NCI-H510A treated with DMSO at 0.1 percent for 48 hours (cell line): ENCODE data around the gene NR2C2AP.
A peak's percentile ranks its signal among the peaks of the same experiment; 100 is the strongest.
"Not testable (repeated sequence)": the region's sequence is repeated elsewhere in the genome, so short reads cannot be mapped to it uniquely, and the experiment has no call there.

Experiments
- DNase-seq: peaks from one replicate; lab custom pipeline; 2025; lab: John Stamatoyannopoulos, UW

NR2C2AP gene, protein sequence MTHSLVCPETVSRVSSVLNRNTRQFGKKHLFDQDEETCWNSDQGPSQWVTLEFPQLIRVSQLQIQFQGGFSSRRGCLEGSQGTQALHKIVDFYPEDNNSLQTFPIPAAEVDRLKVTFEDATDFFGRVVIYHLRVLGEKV

DNA sequence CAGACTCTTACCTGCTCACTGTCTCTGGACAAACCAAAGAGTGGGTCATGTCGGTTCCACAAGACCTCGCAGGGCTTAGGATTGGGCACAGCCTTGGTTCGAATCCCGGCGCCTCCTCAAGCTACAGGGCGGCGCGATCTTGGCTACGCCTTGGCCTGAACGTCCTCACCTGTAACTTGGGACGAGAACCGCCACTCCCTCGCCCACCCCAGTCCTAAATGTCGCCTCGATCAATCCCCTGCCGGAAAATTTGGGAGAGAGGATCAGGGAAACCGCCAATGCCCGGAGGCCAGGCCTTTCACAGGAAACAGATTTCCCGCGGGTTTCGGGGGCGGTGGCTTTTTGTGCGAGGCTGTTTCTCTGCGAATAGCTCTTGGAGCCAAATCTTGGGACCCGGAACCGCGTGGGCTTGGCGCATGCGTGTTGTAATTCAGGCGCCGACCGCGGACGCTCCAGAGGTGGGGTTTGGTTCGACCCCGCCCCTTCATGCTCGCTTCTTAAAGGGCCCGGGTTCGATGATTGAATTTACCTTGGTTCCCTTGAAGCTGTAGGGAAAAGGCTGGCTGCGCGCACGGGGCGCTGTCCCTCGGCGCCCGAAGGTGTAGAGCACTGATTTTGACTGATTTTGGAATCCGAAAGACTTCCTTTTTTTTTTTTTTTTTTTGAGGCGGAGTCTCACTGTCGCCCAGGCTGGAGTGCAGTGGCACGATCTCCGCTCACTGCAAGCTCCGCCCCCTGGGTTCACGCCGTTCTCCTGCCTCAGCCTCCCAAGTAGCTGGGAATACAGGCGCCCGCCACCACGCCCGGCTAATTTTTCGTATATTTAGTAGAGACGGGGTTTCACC lies at the start of gene NR2C2AP:
Gene NR2C2AP, minus strand, starts transcription at position 403 of the 845 bp plus-strand sequence. Its CDS starts 354 bp downstream, at position 49.
- peak; percentile 91 for DNase-seq

DNA sequence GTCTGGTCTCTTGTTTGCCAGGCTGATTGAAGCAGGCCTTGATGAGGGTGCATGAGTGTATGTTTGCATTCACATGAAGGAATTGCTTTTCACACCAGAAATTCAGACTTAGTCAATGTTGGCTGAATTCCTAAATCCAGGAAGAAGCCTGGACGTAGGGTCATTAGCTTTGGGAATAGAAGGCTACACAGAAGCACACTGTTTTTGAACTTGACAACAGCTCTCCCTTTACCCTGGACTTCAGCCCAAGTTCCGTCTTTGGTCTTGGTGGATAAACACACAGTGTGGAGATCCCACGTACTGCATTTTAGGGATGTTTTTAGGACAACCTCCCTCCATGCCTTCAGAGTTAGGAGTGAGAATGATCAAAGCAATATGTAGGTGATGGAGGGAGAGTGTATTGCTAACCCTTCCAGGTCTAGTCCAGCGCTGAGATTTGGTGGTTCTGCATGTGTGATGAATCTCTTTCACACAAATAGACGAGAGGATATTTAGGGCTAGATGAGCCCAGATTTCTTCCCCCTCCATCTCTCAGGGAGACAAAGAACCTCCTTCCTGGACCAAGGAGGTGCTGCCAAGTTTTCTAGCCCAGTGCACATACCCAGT lies 47.1 kb upstream of the NR2C2AP start:
- no peak for DNase-seq

DNA sequence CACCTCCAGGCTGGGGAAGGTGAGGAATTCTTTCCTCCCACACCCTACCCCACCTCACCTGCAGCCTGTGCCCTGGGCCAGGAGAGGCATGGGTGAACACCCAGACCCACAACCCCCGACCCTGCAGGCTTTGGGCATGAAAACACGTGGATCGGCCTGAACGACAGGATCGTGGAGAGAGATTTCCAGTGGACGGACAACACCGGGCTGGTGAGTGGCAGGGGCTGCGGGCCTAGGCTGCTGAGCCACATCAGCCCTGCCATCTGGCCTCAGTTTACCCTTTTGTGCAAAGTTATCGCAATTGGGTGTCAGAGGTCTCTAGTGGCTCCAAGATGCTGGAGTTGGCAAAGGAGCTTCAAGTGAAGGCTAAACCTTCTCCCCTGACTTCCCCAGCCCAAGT lies 37.3 kb upstream of the NR2C2AP start:
- DNase-seq = no peak

DNA sequence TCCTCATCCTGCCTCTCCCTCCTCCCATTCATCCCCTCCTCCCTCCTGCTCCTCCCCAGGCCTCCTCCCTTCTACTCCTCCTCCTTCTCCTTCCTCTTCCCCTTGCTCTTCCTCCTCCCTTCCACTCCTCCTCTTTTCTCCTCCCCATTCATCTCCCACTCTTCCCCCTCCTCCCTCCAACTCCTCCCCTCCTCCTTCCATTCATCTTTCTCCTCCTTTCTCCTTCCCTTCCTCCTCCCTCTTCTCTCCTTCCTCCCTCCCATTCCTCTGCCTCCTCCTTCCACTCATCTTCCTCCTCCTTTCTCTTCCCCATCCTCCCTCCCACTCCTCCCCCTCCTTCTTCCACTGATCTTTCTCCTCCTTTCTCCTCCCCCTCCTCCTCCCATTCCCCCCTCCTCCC lies 36.5 kb upstream of the NR2C2AP start:
- DNase-seq = no peak

DNA sequence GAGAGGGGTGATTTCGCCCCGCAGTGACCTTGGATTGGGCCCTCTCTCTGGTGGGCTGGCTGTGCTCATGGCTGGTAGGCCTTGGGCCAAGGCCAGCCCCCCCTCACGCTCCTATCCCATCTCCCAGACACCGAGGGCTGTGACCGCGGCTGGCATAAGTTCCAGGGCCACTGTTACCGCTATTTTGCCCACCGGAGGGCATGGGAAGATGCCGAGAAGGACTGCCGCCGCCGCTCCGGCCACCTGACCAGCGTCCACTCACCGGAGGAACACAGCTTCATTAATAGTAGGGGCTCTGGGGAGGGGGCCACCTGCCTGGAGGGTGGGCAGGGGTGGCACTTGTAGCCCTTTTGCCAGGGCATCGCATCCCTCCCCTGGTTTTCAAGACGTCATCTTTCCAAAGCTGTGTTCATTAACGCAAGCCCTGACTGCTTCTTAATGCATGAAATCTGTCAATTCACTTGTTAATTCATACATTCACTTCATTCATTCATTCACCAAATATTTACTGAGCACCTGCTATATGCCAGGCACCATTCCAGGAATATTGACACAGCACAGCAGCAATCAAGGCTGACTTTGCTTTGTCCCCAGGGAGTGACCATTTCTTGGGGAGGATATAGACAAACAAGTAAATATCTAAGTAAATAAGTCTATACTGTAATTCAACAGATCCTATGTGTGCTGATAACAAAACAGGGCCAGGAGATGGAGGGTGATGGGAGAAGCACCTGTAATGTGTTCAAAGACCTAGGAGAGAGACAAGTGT lies 35.1 kb upstream of the NR2C2AP start:
- DNase-seq = no peak

DNA sequence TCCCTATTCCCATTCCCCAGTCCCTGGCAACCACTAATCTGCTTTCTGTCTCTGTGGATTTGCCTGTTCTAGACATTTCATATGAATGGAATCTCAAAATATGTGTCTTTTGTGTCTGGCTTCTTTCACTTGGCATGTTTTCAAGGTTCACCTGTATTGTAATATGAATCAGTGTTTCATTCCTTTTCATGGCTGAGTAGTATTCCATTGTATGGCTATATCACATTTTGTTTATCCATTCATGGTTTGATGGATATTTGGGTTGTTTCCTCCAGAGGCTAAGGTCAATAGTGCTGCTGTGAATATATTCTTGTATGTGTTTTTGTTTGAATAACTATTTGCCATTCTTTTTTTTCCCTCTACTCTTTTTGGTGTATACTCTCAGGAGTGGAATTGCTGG lies 33.0 kb upstream of the NR2C2AP start:
- DNase-seq = no peak

DNA sequence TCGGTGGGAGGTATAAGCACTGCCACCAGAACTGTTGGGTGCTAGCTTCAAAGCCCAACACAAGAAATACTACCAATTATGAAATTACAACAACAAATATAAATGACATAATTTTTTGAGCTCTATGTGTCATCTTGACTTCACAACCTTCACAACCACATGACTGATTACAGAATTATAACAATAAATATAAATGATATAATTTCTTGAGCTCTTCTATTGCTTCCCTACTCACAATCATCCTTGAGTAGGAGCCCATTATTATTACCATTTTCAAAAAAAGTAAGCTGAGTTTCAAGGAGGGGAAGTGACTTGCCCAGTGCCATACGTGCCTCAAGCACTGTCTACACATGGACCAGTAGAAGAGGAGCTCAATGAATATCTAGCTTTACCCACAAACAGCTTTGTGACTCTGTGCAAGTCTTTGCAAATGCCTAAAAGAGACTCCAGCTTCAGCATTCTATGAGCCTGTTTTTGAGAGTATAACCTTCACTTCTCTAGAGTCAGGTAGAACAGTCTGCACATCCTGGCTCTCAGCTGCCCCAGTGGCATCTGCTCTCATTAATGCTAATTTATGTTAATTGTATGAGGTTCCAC lies 31.1 kb upstream of the NR2C2AP start:
- no peak for DNase-seq

DNA sequence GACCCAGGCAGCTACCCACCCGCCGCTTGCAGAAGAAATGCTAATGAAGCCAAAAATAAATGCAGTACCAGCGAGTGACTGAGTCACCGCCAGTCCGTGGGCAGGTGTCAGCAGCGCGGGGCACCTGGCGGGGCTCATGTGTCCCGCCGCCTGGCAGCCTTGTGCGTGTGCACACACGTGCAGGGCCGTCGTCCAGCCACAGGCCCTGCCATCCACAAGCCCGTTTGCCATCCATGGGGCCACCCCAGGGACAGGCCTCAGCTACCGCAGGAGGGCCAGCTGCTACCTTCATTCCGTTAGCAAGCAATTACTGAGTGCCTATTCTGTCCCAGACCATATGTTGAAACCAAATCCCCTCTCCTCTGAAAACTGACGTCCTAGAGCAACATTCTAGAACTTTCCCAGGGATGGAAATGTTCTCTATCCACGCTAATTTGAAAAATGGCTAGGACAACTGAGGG lies 29.1 kb upstream of the NR2C2AP start:
- no peak for DNase-seq

DNA sequence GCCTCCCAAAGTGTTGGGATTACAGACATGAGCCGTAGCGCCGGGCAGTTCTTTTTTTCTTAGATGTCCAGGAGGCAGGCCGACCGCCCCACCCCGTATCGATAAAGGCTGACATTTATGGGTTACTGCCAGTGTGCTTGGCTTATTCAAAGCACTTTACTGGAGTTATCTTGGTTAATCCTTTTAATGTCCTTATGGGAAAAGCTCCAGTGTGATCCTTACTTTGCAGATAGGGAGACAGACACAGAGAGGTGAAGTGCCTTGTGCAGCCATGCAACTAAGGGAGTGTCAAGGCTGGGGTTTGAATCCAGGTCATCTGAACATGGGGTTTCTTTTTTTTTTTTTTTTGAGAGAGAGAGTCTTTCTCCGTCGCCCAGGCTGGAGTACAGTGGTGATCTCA lies 27.8 kb upstream of the NR2C2AP start:
- no peak for DNase-seq

DNA sequence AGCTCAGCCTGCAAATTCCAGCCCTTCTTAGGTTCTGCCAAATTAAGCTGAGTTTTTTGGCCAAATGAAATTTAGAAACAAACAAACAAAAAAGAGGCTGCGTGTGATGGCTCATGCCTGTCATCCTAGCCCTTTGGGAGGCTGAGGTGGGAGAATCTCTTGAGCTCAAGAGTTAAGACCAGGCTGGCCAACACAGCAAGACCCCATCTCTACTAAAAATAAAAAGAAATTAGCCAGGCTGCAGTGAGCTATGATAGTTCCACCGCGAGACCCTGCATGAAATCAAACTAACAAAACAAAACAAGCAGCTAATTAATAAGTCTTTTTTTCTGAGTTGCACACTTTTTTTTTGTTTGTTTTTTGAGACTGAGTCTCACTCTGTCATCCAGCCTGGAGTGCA lies 26.5 kb upstream of the NR2C2AP start:
- no peak for DNase-seq

DNA sequence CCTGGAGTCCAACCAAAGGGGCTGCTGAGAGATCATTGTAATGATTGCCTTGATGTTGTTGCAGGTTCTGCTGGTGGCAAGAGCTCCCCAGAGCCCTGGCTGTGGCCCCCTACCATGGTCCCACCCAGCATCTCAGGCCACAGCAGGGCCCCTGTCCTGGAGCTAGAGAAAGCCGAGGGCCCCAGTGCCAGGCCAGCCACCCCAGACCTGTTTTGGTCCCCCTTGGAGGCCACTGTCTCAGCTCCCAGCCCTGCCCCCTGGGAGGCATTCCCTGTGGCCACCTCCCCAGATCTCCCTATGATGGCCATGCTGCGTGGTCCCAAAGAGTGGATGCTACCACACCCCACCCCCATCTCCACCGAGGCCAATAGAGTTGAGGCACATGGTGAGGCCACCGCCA lies 24.0 kb upstream of the NR2C2AP start:
- DNase-seq = no peak

DNA sequence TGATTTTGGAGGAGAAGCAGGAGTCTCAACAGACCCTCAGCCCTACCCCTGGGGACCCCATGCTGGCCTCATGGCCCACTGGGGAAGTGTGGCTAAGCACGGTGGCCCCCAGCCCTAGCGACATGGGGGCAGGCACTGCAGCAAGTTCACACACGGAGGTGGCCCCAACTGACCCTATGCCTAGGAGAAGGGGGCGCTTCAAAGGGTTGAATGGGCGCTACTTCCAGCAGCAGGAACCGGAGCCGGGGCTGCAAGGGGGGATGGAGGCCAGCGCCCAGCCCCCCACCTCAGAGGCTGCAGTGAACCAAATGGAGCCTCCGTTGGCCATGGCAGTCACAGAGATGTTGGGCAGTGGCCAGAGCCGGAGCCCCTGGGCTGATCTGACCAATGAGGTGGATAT lies 23.4 kb upstream of the NR2C2AP start:
- no peak for DNase-seq

DNA sequence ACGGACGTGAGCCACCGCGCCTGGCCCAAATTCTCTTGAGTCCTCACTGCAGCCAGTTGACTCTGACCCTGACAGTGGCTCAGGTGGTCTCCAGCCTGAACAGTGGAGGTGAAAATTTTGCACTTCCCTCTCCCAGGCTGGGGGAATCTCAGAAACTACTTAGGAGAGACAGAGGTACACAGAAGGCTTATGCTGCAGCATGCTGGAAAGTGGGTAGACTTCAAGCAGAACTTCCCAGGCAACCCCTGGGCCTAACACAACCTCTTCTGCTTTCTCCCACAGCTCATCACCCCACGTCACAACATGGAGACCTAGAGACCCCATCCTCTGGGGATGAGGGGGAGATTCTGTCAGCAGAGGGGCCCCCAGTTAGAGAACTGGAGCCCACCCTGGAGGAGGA lies 23.0 kb upstream of the NR2C2AP start:
- DNase-seq = no peak

DNA sequence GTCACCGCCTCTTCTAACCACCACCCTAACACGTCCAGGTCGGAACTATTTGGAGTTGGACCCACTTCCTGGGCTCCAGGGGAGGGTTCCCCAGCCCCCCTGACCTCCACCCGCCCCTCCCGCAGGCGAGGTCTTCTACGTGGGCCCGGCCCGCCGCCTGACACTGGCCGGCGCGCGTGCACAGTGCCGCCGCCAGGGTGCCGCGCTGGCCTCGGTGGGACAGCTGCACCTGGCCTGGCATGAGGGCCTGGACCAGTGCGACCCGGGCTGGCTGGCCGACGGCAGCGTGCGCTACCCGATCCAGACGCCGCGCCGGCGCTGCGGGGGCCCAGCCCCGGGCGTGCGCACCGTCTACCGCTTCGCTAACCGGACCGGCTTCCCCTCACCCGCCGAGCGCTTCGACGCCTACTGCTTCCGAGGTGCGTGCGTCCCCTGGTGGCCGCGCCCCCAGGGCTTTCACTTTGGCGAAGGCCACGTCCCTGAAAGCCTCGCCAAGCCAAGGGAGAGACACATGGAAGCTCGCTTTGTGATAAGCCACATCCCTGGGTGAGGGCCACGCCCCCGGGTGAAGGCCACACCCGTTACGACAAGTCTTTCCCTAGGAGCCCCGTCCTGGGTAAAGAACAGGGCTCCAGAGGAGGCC lies 21.8 kb upstream of the NR2C2AP start:
- peak; percentile 76 for DNase-seq

DNA sequence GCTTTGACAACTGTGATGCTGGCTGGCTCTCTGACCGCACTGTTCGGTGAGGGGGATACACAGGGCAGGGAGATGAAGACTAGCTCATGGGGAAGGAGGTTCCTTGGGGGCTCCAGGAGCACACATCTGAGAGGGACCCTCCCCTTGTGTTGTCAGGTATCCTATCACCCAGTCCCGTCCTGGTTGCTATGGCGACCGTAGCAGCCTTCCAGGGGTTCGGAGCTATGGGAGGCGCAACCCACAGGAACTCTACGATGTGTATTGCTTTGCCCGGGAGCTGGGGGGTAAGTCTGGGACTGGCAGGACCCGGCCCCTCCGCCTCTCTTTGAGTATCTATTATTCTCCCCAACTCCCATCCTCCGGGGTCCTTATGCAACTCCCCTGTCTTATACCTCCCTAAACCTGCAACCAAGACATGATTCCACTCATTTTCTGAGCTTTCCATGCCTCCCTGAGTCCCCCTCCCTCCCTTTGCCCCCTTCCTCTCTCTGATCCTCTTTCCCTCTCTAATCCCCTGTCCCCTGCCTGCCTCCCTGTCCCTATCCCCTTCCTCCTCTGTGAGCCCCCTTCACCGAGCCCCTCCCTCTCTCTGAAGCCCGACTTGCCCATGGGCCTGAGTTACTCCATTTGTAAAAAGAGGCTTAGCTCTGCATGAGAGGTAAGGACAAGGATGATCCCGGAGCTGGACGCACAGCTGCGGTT lies 21.1 kb upstream of the NR2C2AP start:
- no peak for DNase-seq

DNA sequence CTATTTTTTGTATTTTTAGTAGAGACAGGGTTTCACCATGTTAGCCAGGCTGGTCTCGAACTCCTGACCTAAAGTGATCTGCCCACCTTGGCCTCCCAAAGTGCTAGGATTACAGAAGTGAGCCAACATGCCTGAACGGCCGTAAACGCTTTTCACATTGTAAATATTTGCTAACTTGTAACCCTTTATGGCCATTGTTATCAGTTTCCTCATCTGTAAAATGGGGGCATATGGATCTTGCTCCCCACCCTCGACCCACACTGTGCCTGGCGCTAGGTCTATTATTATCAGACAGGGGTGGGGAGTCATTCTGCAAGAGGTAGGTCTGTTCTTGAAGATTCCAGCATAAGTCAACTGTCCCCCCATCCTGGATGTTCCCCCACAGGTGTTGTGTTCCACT lies 20.4 kb upstream of the NR2C2AP start:
- no peak for DNase-seq

DNA sequence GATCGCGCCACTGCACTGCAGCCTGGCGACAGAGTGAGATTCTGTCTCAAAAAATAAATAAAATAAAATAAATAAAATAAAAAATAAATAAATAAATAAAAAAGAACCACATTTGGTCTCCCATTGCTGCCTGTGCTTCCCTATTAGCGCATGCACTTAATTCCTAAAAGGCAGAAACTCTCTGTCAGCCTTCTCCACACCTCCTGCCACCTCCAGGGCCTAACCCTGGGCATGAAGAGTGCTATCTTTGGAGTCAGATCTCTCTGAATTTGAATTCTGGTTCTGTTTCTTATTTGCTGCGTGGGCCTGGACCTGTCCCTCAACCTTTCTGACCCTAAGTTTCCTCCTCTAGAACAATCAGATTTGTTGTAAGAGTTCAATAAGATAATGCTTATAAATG lies 19.8 kb upstream of the NR2C2AP start:
- DNase-seq = no peak

DNA sequence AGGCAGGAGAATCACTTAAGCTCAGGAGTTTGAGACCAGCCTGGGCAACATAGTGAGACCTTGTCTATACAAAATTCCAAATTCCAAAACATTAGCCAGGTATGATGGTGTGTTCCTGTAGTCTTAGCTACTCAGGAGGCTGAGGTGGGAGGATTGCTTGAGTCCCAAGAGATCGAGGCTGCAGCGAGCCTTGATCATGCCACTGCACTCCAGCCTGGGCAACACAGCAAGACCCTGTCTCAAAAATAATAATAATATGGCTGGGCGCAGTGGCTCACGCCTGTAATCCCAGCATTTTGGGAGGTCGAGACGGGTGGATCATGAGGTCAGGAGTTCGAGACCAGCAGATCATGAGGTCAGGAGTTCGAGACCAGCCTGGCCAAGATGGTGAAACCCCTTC lies 17.8 kb upstream of the NR2C2AP start:
- not testable (repeated sequence) for DNase-seq

DNA sequence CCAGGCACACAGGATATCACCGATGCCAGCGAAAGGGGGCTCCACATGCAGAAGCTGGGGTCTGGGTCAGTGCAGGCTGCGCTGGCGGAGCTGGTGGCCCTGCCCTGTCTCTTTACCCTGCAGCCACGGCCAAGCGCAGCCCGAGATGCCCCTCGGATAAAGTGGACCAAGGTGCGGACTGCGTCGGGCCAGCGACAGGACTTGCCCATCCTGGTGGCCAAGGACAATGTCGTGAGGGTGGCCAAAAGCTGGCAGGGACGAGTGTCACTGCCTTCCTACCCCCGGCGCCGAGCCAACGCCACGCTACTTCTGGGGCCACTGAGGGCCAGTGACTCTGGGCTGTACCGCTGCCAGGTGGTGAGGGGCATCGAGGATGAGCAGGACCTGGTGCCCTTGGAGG lies 15.7 kb upstream of the NR2C2AP start:
- DNase-seq = no peak

DNA sequence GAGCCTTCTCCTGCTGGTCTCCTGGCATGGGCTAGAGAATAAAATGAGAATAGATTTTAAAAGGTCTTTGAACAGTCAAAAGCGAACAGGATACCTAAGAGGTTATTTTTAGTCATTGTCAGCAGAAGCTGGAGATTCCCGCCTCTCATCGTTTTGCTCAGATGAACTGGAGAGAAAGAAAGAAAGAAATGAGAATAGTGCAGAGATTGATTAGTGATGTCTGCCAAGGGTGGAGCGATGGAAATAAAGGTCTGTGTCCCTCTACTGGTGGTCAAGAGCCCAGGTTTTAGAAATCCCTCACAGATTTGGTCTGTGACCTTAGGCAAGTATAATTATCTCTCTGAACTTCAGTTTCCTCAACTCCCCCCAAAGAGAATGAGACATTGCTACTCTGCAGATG lies 13.9 kb upstream of the NR2C2AP start:
- DNase-seq = peak; percentile 38

DNA sequence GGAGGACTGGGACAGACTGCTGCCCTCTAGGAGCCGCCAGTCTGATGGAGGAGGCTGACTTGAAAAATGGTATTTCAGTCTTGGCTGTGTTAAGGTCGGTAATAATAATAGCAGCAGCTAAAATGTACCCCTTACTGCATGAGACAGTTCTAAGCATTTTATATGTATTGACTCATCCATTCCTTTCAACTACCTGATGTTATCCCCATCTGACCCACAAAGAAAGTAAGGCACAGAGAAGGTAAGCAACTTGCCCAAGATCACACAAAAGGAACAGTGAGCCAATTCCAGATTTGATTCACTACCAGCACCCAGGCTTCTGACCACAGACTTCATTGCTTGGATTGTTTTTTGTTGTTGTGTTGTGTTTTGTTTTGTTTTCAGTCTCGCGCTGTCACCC lies 12.6 kb upstream of the NR2C2AP start:
- DNase-seq = no peak
